Measurements from ENCODE around the gene SLC7A7.

- TF ChIP-seq CTCF (conservative IDR thresholded peaks at IDR 0.05; ENCODE audit: low read length) (no peak), EZH2phosphoT487 (IDR thresholded peaks at IDR 0.05; ENCODE audit: borderline replicate concordance) (no peak)
Observed at GRCh38 chr14:22824711-22825359, 9.6 kb upstream of the SLC7A7 start.

Measured in Loucy (cell line).